Adrenal gland (tissue), 5 donors: ENCODE data around the gene CHN2.

Experiments used
- POLR2A ChIP-seq, 2 donors: fragments of 450-650 bp; IDR thresholded peaks; one replicate each; pipeline ENCODE4 v1.6.1; 2017; ENCODE audit warnings: antibody characterized with exemption in 2 of 2, mild to moderate bottlenecking in 2 of 2, moderate library complexity in 1 of 2
- TF ChIP-seq, protein P1 (sequence below), 6 experiments: fragments of 450-650 bp in 4 of 6; fragments of 200-600 bp in 2 of 6; sonication (generic) in 1 of 6; IDR thresholded peaks; 1 replicate in 5 of 6; 2 replicates in 1 of 6; pipeline versions ENCODE4 v1.5.1 to v1.8.0; 2016 to 2021; ENCODE audit warnings: antibody characterized with exemption in 6 of 6, mild to moderate bottlenecking in 2 of 6, moderate library complexity in 1 of 6
- donor health status: DM: no; HTN: no; CAD: no.

- TF ChIP-seq, protein P1, sequence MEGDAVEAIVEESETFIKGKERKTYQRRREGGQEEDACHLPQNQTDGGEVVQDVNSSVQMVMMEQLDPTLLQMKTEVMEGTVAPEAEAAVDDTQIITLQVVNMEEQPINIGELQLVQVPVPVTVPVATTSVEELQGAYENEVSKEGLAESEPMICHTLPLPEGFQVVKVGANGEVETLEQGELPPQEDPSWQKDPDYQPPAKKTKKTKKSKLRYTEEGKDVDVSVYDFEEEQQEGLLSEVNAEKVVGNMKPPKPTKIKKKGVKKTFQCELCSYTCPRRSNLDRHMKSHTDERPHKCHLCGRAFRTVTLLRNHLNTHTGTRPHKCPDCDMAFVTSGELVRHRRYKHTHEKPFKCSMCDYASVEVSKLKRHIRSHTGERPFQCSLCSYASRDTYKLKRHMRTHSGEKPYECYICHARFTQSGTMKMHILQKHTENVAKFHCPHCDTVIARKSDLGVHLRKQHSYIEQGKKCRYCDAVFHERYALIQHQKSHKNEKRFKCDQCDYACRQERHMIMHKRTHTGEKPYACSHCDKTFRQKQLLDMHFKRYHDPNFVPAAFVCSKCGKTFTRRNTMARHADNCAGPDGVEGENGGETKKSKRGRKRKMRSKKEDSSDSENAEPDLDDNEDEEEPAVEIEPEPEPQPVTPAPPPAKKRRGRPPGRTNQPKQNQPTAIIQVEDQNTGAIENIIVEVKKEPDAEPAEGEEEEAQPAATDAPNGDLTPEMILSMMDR (IDR thresholded peaks at IDR 0.05) = no peak
- no peak for TF ChIP-seq POLR2A (IDR thresholded peaks at IDR 0.05)
Observed at GRCh38 chr7:29396563-29396962, 202.0 kb downstream of the CHN2 start.
